GM19372 (cell line): Measurements from ENCODE around the gene TGOLN2.
"Not testable (repeated sequence)": the region's sequence is repeated elsewhere in the genome, so short reads cannot be mapped to it uniquely, and the experiment has no call there.

Experiments
- ATAC-seq: cut with Tn5 transposase; IDR thresholded peaks from one replicate; pipeline ENCODE4 v1.9.1; 2021; ENCODE audit warnings: mild to moderate bottlenecking, low read depth, moderate library complexity; ENCODE audit not compliant: unreplicated experiment

TGOLN2 gene

DNA sequence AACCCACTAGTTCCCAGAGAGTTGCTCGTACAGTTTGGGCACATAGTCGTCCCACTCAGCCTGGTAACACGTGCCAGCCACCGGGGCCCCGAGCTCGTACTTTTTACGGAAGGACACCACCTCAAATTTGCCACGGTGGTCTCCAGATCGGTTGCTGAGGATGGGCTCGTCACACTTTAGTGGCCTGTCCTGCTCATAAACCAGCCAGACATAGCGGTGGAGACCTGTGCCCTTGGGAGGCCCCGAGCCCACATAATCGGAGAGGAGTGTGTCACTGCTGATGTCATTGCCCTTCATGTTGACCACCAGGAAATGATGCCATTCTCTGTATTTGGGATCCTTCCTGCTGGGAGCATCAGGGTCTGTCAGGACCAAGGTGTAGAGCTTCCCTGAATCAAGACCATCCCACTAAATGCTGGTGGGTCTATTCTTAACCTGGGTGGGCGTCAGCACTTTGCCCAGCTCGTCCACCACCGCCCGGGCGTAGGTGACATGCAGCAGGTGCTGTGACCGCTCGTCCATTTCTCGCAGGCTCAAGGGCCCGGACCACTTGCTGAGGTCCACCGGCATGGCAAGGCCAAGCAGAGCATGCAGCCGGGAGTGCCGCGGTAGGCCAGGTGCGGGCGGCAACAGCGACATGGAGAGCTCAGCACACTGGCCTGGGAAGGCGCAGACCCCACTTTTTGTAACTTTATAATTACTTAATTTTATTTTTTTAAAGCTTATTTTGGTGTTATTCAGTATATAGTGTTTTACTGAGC lies 13.7 kb upstream of the TGOLN2 start:
- ATAC-seq, result no peak

DNA sequence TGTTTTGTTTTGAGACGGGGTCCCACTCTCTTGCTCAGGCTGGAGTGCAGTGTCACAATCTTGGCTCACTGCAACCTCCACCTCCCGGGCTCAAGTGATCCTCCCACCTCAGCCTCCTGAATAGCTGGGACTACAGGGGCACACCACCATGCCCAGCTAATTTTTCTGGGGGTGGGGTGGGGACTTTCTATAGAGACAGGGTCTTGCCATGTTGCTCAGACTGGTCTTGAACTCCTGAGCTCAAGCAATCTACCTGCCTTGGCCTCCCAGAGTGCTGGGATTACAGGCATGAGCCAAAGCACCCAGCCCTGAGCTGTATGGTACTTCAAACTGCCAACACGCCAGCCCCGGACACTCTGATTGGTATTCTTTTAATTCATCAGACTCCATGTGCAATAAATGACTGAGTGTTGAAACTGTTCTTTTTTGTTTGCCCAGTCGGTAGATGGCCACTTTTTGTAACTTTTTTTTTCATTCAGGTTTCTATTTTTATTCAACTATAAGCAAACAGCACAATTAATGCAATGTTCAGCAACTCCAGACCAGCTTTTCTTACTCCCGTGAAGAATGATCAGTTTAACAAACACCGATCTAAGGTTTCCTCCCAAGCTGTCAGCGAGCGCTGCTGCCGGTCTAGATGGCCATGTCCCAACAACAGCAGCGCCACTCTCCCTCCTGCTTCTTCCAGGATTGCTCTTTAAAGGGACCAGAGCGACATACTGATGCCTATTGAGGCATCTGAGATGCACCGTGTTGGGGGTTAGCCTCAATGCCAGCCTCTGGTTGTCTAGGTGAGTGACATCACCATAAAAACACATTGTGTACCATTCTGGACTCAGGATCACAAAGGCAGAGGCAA lies 12.5 kb upstream of the TGOLN2 start:
- ATAC-seq, result no peak

DNA sequence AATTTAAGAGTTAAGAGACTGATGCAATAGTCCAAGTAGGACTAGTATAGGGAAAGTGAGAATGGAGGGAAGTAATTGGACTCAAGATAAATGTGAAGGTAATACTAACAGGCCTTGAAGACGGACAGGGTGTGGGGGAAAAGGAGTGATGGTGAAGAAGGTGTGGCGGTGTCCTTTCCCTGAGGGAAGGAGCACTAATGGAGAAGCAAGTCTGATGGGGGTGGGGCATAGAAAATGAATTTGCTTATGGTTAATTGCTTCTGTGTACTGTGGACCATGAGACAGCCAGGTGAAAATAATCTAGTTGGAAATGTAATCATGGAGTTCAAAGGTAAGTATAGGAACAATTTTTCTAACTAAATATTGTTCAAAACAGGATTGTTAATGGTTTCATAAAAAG lies 7.1 kb upstream of the TGOLN2 start:
- no peak for ATAC-seq

DNA sequence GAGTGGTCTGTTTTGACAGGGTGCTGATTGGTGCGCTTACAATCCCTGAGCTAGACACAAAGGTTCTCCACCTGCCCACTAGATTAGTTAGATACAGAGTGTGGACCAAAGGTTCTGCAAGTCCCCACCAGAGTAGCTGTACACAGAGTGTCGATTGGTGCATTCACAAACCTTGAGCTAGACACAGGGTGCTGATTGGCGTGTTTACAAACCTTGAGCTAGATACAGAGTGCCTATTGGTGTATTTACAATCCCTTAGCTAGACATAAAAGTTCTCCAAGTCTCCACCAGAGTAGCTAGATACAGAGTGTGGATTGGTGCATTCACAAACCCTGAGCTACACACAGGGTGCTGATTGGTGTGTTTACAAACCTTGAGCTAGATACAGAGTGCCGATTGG lies 6.1 kb upstream of the TGOLN2 start:
- ATAC-seq, result not testable (repeated sequence)

DNA sequence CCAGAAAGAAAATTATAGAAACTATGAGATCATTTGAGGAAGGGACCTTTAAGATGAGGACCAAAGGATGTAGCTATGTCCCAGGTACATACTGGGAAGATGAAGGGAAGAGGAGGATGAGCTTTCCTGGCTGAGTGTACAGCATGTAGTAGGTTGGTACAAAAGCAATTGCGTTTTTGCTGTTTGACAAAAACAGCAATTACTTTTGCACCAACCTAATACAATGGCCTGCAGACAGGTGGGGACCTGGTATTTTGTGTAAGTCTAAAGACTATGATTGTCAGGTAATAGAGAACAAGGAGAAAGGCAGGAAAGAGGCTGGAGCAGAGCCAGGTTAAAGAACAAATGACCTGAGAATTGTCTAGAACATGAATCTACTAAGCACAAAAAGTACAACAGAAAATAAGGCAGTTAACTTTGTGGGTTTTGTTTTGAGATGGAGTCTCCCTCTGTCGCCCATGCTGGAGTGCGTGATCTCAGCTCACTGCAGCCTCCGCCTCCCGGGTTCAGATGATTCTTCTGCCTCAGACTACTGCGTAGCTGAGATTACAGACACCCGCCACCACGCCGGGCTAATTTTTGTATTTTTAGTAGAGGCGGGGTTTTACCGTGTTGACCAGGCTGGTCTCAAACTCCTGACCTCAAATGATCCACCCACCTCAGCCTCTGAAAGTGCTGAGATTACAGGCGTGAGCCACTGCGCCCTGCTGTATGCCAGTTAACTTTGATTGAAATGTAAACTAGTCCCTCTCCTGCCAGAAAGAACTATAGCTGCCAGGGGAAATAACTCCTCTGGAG lies 3.2 kb upstream of the TGOLN2 start:
- no peak for ATAC-seq

DNA sequence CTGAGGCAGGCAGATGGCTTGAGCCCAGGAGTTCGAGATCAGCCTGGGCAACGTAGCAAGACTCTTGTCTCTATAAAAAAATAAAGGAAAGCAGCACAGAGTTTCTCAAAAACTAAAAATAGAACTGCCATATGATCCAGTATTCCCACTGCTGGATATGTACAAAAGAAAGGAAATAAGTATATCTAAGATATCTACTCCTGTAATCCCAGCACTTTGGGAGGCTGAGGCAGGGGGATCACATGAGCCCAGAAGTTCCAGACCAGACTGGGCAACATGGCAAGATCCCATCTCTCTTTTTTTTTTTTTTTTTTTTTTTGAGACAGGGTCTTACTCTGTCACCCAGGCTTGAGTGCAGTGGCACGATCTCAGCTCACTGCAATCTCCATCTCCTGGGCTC lies 1.9 kb upstream of the TGOLN2 start:
- ATAC-seq, result not testable (repeated sequence)

DNA sequence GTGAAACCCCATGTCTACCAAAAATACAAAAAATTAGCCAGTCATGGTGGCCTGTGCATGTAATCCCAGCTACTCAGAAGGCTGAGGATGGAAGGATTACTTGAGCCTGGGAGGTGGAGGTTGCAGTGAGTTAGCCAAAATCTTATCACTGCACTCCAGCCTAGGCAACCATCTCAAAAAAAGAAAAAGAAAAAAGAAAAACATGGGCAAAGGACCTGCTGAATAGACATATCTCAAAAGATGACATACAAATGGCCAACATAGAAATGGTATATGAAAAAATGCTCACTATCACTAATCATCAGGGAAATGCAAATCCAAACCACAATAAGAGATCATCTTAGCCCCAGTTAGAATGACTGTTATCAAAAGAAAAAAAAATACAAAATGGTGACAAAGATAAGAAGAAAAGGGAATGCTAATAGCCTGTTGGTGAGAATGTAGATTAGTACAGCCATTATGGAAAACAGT lies 1.4 kb upstream of the TGOLN2 start:
- no peak for ATAC-seq

DNA sequence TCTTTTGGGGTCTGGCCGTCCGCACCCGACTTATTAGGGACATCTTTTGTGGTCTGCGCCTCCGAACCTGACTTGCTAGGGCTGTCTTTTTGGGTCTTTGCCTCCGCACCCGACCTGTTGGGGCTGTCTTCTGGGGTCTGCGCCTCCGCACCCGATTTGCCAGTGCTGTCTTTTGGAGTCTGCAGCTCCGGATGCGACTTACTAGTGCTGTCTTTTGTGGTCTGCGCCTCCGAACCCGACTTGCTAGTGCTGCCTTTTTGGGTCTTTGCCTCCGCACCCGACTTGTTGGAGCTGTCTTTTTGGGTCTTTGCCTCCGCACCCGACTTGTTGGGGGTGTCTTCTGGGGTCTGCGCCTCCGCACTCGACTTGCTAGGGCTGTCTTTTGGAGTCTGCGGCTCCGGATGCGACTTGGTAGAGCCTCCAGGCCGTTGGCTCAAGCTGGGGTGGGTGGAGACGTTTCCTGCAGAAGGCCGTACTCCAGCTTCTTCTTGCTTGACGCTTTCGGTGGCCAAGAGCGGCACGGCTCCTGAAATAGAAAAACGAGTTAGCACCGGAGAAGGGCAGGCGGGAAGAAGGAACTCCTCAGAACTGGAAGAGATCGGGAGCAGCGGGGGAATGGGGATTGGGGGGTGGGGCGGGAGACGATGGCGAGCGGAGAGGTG lies 498 bp downstream of the TGOLN2 start:
- no peak for ATAC-seq

DNA sequence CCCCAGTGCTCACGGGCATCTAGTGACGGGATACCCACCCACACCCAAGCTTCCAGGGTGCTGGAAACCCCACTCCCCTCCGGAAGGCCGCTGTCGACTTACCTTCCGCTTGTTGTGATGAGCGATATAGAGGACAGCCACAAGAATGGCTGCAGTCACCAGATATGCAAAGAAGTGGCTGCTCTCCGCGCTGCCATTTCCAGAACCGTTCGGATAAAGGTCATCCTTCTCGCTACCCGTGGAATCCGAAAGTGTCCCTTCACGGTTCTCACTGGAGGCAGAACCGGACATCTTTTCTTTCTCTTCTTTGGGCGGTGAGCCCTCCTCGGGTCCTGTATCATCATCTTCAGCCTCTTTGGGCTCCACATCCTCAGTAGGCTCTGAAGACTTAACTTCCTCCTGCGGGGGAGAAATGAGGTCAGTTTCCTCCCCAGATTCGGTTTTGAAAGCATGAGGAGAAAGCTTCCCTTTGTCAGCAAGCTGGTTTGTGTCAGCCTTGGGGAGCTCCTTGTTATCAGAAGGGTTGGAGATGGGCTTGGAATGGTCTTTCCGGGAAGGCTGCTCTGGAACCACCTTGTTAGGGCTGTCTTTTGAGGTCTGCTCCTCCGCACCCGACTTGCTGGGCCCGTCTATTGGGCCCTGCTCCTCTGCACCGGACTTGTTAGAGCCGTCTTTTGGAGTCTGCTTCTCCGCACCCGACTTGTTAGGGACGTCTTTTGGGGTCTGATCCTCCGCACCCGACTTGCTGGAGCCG lies 1.2 kb downstream of the TGOLN2 start:
- ATAC-seq, result no peak

DNA sequence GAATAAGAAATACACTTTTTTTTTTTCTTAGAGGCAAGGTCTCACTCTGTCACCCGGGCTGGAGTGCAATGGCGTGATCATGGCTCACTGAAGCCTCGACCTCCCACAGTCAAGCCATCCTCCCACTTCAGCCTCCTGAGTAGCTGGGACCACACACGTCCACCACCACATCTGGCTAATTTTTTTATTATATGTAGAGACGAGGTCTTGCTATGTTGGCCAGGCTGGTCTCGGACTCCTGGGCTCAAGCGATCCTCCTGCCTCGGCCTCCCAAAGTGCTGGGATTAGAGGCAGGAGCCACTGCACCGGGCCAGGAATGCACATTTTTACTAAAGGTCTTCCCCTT lies 2.4 kb downstream of the TGOLN2 start:
- ATAC-seq, result no peak

DNA sequence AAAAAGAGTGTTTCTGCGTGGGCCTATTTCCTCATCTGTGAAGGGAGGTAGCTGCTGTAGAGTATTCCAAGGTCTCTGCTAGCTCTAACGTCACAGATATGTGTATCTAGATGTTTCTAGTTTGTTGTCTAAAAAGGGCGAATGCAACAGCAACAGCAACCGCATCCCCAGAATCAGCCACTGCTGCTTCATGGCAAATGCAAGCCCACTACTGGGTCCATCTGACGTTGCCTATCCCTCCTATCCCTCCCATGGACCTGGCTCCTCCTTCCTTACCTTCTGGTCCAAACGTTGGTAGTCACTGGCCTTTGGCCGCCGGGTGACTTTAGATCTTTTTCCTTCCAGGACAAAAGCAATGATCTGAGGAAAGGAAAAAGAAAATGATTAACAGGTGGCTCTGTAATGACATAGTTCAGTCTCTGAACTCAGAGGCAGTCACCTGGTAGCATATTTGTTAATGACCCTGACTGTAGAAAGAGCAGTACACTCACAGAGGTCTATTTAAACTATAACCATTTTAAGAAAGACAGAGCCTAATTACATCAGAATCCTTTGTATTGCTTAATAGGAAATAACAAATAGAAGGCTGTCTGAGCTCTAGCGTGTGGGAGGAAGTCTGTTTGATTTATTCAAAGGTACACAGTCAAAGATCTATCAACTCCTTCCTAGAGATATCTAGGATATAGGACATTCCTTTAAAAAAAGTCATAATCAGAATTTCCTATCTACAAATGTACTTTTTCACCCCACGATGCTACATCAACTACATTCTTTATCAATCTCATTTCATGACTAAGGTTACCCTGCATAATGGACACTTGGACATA lies 2.9 kb downstream of the TGOLN2 start:
- ATAC-seq, result no peak

DNA sequence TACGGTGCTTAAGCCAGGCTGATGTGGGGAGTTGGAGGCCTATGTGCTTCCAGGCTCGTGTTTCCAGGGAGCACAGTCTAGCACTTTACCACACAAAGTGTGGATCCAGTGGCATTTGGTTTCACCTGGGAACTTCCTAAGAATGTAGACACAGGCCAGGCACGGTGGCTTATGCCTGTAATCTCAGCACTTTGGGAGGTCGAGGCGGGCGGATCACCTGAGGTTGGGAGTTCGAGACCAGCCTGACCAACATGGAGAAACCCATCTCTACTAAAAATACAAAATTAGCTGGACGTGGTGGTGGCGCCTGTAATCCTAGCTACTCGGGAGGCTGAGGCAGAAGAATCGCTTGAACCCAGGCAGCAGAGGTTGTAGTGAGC lies 3.8 kb downstream of the TGOLN2 start:
- ATAC-seq, result not testable (repeated sequence)

DNA sequence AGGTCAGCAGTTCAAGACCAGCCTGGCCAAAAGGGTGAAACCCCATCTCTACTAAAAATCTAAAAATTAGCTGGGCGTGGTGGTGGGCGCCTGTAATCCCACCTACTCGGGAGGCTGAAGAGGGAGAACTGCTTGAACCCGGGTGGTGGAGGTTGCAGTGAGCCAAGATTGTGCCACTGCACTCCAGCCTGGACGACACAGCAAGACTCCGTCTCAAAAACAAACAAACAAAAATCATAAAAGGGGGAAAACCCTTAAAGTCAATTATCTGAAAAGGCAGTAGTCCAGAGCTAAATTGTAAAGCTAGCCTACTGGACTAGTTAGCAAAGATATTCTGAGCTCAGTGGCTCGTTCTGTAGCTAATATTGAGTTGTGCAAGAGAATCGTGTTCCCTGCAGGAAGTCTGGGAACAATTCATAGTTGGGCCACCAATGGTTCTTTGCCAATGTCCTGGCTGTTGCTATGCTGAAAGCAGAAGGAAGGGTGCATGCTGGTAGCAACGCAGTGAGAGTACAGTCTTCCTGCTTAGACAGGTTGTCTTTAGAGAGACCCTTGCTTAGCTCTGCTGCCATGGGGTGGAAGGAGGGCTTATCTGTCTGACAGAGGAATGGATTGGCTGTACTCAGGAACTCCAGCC lies 4.3 kb downstream of the TGOLN2 start:
- ATAC-seq, result no peak

DNA sequence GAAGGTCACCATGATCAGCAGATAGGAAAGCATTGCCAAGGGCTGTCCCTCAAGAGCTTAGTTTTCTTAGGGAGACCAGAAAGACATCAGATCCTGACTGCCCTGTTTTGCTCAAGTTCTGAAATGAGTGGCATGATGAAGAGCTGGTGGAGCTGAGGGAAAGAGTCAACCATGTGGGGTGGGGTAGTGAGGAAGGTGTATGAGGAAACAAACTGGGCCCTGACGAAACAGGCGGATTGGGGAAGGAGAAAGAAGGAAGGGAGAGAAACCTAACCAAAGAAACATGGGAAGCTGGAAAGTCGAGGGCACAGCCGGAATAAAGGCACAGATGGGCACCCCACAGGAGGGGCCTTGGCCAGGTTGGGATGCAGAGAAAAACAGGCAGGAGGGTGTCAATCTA lies 8.0 kb downstream of the TGOLN2 start:
- ATAC-seq, result no peak

DNA sequence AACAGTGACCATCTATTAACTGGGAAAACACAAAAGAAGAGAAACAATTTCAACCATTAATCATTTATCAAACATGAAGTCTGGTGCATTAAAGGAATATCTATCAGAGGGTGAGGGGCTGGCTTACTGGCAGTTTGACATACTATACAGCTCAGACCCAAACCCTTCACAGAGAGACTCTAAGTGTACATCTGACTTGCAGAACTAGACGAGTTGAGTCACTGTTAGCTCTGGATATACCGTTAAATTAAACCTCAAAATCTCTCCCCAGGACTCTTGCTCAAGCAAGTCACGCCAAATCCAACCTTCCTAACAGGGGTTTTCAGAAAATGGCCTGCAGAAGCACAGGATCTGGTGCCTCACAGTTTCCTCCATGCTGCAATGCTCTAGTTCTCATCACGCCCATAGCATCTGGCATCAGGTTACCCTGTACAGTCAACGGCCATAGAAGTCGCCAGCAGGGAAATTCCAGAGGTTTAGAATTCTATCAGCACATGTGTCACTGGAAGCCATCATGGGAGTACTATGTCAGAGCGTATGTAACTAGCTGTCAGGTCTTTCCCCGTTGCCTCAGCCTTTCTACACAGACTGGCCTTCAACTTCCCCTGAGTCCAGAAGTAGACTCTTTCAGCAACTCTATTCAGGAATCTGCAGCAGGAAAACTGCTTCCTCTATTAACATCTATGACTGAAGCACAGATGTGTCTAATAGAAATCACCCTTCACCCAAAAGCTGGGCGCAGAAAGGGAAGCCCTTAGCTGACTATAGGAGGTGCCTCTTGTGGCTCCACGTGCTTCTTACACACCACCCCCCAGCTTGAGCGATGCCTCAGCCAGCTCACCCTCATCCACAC lies 9.3 kb downstream of the TGOLN2 start:
- no peak for ATAC-seq

DNA sequence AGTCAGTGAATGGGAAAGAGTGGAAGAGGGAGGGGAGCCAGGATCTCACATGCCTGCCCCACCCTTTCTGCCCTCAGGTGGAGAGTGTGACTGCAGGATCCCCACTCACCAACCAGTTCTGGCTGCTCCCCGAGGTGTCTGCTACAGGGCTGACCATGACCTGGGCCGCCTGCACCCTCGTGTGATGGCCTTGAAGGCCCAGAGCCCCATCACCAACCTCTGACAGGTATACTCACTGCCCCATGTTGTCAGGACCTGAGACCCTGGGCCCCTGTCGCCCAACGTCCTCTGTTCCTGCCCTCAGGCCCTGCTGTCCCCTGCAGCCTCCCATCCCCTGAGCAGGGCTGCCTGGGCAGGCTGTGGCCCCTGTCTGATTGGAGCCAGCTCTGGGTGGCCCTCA lies 11.9 kb downstream of the TGOLN2 start:
- not testable (repeated sequence) for ATAC-seq

DNA sequence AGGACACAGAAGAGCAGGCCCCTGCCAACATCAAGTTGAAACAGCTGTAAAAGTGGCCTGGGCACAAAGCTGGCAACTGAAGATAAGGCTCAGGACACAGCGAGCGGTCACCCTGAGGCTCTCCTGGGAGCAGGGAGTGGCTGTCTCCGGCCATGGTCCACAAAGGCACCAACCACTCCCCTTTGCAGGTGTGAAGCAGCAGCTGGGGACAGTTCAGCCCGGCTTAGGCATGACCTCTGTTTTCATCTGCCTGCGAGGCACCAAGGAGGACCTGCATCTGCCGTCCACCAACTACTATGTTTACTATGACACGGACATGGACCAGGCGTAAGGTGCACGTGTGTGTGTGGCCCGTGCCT lies 12.9 kb downstream of the TGOLN2 start:
- ATAC-seq, result no peak

DNA sequence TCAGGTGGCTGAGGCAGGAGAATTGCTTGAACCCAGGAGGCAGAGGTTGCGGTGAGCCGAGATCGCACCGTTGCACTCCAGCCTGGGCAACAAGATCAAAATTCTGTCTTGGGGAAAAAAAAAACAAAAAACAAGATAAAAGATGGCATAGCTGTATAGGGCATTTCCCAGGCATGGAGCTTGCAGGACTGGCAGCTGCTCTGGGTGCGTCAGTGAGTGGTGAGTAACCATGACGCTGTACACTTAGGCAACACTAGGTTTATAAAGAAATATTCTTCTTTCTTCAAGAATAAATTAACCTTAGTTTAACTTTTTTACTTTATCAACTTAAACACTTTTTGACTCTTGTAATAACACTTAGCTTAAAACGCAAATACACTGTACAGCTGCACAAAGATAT lies 15.4 kb downstream of the TGOLN2 start:
- ATAC-seq, result no peak
